Adrenal gland (tissue), 5 donors: ENCODE data around the gene MAP2K1.
"Not testable (repeated sequence)": the region's sequence is repeated elsewhere in the genome, so short reads cannot be mapped to it uniquely, and the experiment has no call there.

Source experiments
- CTCF ChIP-seq, 6 experiments: fragments of 450-650 bp in 4 of 6; fragments of 200-600 bp in 2 of 6; sonication (generic) in 1 of 6; IDR thresholded peaks; 1 replicate in 5 of 6; 2 replicates in 1 of 6; pipeline versions ENCODE4 v1.5.1 to v1.8.0; 2016 to 2021; ENCODE audit warnings: antibody characterized with exemption in 6 of 6, mild to moderate bottlenecking in 2 of 6, moderate library complexity in 1 of 6
- POLR2A ChIP-seq, 2 donors: fragments of 450-650 bp; IDR thresholded peaks; one replicate each; pipeline ENCODE4 v1.6.1; 2017; ENCODE audit warnings: antibody characterized with exemption in 2 of 2, mild to moderate bottlenecking in 2 of 2, moderate library complexity in 1 of 2
- donor health status: DM: no; HTN: no; CAD: no.

DNA sequence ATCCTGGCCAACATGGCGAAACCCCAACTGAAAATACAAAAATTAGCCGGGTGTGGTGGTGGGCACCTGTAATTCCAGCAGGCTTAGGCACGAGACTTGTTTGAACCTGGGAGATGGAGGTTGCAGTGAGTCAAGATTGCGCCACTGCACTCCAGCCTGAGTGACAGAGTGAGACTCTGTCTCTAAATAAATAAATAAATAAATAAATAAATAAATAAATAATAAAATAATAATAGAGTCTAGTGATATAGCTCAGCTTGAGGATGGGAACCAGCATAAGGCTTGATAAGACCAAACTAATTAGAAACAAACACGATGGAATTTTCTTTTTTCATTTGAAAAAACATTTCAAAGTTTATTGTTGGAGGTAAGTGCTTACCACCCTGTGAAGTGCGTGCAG is 74.6 kb downstream of the MAP2K1 start:
- not testable (repeated sequence) for TF ChIP-seq CTCF, POLR2A (IDR thresholded peaks at IDR 0.05)
